Measurements from ENCODE around the gene NADSYN1. TPM values are rescaled to one million over a fixed set of nuclear protein-coding genes. Genes with fewer than 3 reads are reported as not detected.
"Not testable (repeated sequence)": the region's sequence is repeated elsewhere in the genome, so short reads cannot be mapped to it uniquely, and the experiment has no call there.

NADSYN1 gene
- total RNA-seq, 2 experiments from 2014 or later, result 79.4 to 88.8 TPM

- H3K9me3 Mint-ChIP-seq (ENCODE audit: low read depth), result peaks cover 11% of the 10 kb centered on the region
Measured at GRCh38 chr11:71502026-71502425, 49.0 kb downstream of the NADSYN1 start.

DNA sequence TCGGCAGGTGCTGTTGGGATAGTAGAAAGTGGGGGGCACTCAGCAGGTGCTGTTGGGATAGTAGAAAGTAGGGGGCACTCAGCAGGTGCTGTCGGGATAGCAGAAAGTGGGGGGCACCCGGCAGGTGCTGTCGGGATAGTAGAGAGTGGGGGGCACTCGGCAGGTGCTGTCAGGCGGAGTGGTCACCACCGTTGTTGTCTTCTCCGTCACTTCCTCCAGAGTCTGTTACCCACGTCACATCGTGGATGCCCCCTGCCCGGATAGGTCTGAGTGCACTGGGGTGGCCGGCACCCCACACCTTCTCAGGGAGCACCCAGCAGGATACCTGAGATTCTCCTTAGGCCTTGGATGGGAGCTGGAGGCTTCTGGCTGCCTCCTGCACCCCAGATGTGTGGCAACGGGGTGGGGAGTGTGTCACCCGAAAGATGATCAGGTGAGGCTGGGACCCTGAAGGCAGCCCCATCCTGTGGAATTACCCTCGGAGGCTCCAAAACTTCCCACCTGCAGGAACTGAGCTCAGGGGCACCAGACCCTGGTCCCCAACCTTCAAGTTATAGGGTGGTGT lies 50.0 kb downstream of the NADSYN1 start:
- ATAC-seq, result no peak
- peaks cover 16% of the 10 kb centered on the region for H3K9me3 Mint-ChIP-seq (ENCODE audit: low read depth)
- H3K36me3 Mint-ChIP-seq (ENCODE audit: low read depth), result peaks cover 55% of the 10 kb centered on the region
- intact Hi-C loops (cut with DNase I, micrococcal nuclease), result no loop called here
- POLR2A ChIA-PET, result no interaction called here
- no peak for DNase-seq
- no peak overlapping the region for H3K27ac Mint-ChIP-seq
- H3K4me3 Mint-ChIP-seq, result no peak overlapping the region
- CTCF ChIA-PET, result no interaction called here
- H3K4me1 Mint-ChIP-seq, result peaks cover 4% of the 10 kb centered on the region
- H3K27me3 Mint-ChIP-seq, result no peaks in the 10 kb centered on the region

More at GRCh38 chr11:71502026-71502425, 49.0 kb downstream of the NADSYN1 start:
- intact Hi-C loops (cut with DNase I, micrococcal nuclease), result no loop called here
- Mint-ChIP-seq H3K27me3 (no peaks in the 10 kb centered on the region), H3K4me1 (peaks cover 4% of the 10 kb centered on the region), H3K4me3 (no peak overlapping the region), H3K36me3 (ENCODE audit: low read depth) (peaks cover 64% of the 10 kb centered on the region), H3K27ac (no peak overlapping the region)
- DNase-seq, result no peak
- POLR2A ChIA-PET, result no interaction called here
- CTCF ChIA-PET, result no interaction called here
- ATAC-seq, result no peak

GRCh38 chr11:71504531-71504930 lies 51.5 kb downstream of the NADSYN1 start:
- POLR2A ChIA-PET, result no interaction called here
- peaks cover 43% of the 10 kb centered on the region for H3K36me3 Mint-ChIP-seq (ENCODE audit: low read depth)
- intact Hi-C loops (cut with DNase I, micrococcal nuclease), result no loop called here
- H3K27ac Mint-ChIP-seq, result no peak overlapping the region
- no peak for ATAC-seq
- CTCF ChIA-PET, result no interaction called here
- no peaks in the 10 kb centered on the region for H3K4me1 Mint-ChIP-seq
- DNase-seq, result no peak
- no peaks in the 10 kb centered on the region for H3K27me3 Mint-ChIP-seq
- no peak overlapping the region for H3K4me3 Mint-ChIP-seq
- peaks cover 22% of the 10 kb centered on the region for H3K9me3 Mint-ChIP-seq (ENCODE audit: low read depth)

GRCh38 chr11:71505001-71505400 lies 52.0 kb downstream of the NADSYN1 start:
- POLR2A ChIA-PET, result no interaction called here

DNA sequence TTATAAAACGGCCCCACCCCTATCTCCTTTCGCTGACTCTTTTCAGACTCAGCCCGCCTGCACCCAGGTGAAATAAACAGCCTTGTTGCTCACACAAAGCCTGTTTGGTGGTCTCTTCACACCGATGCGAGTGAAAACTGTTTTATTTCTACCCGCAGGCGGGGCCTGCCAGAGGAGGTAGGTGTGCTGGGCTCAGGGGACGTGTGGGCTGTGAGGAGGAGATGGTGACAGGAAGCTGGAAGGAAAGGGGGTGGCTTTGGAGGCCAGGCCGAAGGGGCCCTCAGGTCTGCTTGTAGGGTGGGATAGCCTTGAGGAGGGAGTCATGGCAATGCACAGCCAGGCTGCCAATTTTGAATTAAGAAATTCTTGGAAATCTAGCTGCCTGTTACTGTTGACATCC lies 52.8 kb downstream of the NADSYN1 start:
- Mint-ChIP-seq H3K4me1 (no peaks in the 10 kb centered on the region), H3K36me3 (ENCODE audit: low read depth) (peaks cover 36% of the 10 kb centered on the region), H3K27ac (no peak overlapping the region), H3K4me3 (no peak overlapping the region), H3K9me3 (ENCODE audit: low read depth) (peaks cover 27% of the 10 kb centered on the region), H3K27me3 (no peaks in the 10 kb centered on the region)
- POLR2A ChIA-PET, result no interaction called here
- CTCF ChIA-PET, result no interaction called here
- DNase-seq (no peak), ATAC-seq (no peak)
- intact Hi-C loops (cut with DNase I, micrococcal nuclease), result no loop called here

More at GRCh38 chr11:71505001-71505400, 52.0 kb downstream of the NADSYN1 start:
- ATAC-seq (no peak), DNase-seq (no peak)
- Mint-ChIP-seq H3K9me3 (ENCODE audit: low read depth) (peaks cover 27% of the 10 kb centered on the region), H3K36me3 (ENCODE audit: low read depth) (peaks cover 43% of the 10 kb centered on the region), H3K27ac (no peak overlapping the region), H3K4me1 (no peaks in the 10 kb centered on the region), H3K4me3 (no peak overlapping the region), H3K27me3 (no peaks in the 10 kb centered on the region)
- intact Hi-C loops (cut with DNase I, micrococcal nuclease), result no loop called here
- CTCF ChIA-PET, result no interaction called here

DNA sequence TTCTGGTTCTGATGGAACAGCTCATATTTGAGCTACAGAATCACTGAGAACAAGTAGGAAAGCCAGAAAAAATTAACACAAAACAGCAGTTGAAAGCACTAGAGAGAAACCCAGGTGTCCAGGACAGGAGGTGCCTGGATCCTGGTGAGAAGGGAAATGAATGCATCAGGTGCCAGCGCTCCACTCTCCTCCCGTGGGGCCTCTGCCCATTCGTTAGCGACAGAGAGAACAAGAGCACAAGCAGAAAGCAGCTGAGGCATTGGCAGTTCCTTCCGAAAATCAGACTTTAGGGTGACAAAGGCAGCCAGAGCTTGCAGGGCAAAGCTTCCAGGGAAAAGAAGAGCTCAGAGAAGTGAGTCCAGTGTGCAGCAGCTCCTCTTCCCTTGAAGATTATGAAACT lies 54.1 kb downstream of the NADSYN1 start:
- Mint-ChIP-seq H3K36me3 (ENCODE audit: low read depth) (peaks cover 27% of the 10 kb centered on the region), H3K27ac (no peak overlapping the region), H3K9me3 (ENCODE audit: low read depth) (peaks cover 33% of the 10 kb centered on the region), H3K4me3 (no peak overlapping the region), H3K27me3 (no peaks in the 10 kb centered on the region), H3K4me1 (no peaks in the 10 kb centered on the region)
- ChIA-PET POLR2A (no interaction called here), CTCF (interaction anchor here (1.0 kb wide), 1 partner anchor 14 kb away, joined by 3 read pairs; no protein-coding TSS in a partner anchor)
- DNase-seq, result no peak
- intact Hi-C loops (cut with DNase I, micrococcal nuclease), result no loop called here
- no peak for ATAC-seq

GRCh38 chr11:71518506-71519471 lies 65.8 kb downstream of the NADSYN1 start:
- no peak for ATAC-seq
- Mint-ChIP-seq H3K27ac (no peak overlapping the region), H3K4me3 (no peak overlapping the region), H3K27me3 (no peaks in the 10 kb centered on the region), H3K9me3 (ENCODE audit: low read depth) (peaks cover 3% of the 10 kb centered on the region), H3K4me1 (no peaks in the 10 kb centered on the region), H3K36me3 (ENCODE audit: low read depth) (no peaks in the 10 kb centered on the region)
- POLR2A ChIA-PET, result no interaction called here
- no peak for DNase-seq
- intact Hi-C loops (cut with DNase I, micrococcal nuclease), result no loop called here
- CTCF ChIA-PET, result no interaction called here

GRCh38 chr11:71519546-71519945 lies 66.5 kb downstream of the NADSYN1 start:
- no peaks in the 10 kb centered on the region for H3K4me1 Mint-ChIP-seq
- intact Hi-C loops (cut with DNase I, micrococcal nuclease), result no loop called here
- CTCF ChIA-PET, result no interaction called here

DNA sequence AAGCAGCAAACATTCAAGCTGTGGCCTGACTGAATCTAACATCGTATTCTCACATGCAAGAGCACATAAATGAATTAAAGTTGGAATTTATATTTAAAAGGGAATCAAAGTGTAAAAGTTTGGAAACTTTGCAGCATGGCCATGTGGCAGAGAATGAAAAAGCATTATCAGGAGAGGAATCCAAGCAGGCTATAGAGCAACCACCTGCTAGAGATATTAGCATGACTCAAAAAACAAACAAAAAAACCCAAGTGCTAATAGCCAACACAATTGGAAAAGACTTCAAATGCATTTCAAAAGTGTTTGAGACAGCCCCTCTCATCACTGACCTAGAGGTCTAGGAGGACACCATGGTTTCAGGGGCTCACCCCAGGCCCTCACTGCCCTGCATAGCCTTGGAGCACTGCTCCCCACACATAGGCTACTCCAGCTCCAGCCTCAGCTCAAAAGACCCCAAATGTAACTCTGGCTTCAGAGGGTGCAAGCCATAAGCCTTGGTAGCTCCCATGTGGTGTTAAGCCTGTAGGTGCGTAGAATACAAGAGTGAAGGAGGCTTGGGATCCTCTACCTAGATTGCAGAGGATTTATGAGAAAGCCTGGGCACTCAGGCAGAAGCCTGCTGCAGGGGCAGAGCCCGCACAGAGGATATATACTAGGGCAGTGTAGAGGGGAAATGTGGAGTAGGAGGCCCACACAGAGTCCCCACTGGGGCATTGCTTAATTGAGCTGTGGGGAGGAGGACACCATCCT lies 72.4 kb downstream of the NADSYN1 start:
- no peaks in the 10 kb centered on the region for H3K36me3 Mint-ChIP-seq (ENCODE audit: low read depth)
- ATAC-seq (no peak), DNase-seq (no peak)
- peaks cover 5% of the 10 kb centered on the region for H3K27me3 Mint-ChIP-seq
- no peak overlapping the region for H3K27ac Mint-ChIP-seq
- H3K9me3 Mint-ChIP-seq (ENCODE audit: low read depth), result peaks cover 2% of the 10 kb centered on the region
- ChIA-PET POLR2A (no interaction called here), CTCF (interaction anchor here (0.6 kb wide), 1 partner anchor 104 kb away, joined by 3 read pairs; no protein-coding TSS in a partner anchor)
- no peak overlapping the region for H3K4me3 Mint-ChIP-seq
- intact Hi-C loops (cut with DNase I, micrococcal nuclease), result no loop called here
- no peaks in the 10 kb centered on the region for H3K4me1 Mint-ChIP-seq

More at GRCh38 chr11:71519546-71519945, 66.5 kb downstream of the NADSYN1 start:
- POLR2A ChIA-PET, result no interaction called here
- peaks cover 2% of the 10 kb centered on the region for H3K9me3 Mint-ChIP-seq (ENCODE audit: low read depth)
- ATAC-seq (no peak), DNase-seq (no peak)
- H3K36me3 Mint-ChIP-seq (ENCODE audit: low read depth), result no peaks in the 10 kb centered on the region
- H3K27ac Mint-ChIP-seq, result no peak overlapping the region
- H3K4me3 Mint-ChIP-seq, result no peak overlapping the region
- no peaks in the 10 kb centered on the region for H3K27me3 Mint-ChIP-seq

DNA sequence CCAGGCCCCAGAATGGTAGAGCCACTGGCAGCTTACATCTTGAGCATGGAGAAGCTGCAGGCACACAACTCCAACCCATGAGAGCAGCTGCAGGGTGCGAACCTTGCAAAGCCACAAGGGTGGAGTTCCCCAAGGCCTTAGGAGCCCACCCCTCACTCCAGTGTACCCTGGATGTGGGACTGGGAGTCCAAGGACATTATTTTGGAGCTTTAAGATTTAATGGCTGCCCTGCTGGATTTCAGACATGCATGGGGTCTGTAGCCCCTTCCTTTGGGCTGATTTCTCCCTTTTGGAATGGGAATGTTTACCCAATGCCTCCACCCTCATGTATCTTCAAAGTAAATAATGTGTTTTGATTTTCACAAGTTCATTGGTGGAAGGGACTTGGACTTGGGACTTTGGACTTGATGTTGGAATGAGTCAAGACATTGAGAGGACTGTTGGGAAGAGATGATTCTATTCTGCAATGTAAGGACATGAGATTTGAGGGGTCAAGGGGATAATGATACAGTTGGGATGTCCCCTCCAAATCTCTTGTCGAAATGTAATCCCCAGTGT lies 73.0 kb downstream of the NADSYN1 start:
- no peak for DNase-seq
- Mint-ChIP-seq H3K27ac (no peak overlapping the region), H3K36me3 (ENCODE audit: low read depth) (no peaks in the 10 kb centered on the region), H3K4me1 (no peaks in the 10 kb centered on the region), H3K9me3 (ENCODE audit: low read depth) (peaks cover 2% of the 10 kb centered on the region), H3K27me3 (peaks cover 5% of the 10 kb centered on the region), H3K4me3 (no peak overlapping the region)
- ChIA-PET CTCF (no interaction called here), POLR2A (no interaction called here)
- intact Hi-C loops (cut with DNase I, micrococcal nuclease), result no loop called here
- ATAC-seq, result no peak

GRCh38 chr11:71526796-71527575 lies 74.0 kb downstream of the NADSYN1 start, which contains the start of gene KRTAP5-7:
KRTAP5-7 (plus strand) TSS chr11:71527267; CDS start chr11:71527301, 34 bp downstream.
- H3K27ac Mint-ChIP-seq; H3K4me3 Mint-ChIP-seq; POLR2A ChIA-PET; H3K27me3 Mint-ChIP-seq; intact Hi-C loops (cut with DNase I, micrococcal nuclease); H3K36me3 Mint-ChIP-seq (ENCODE audit: low read depth); H3K4me1 Mint-ChIP-seq; H3K9me3 Mint-ChIP-seq (ENCODE audit: low read depth); DNase-seq; ATAC-seq; CTCF ChIA-PET: not testable (repeated sequence)

Measured in activated CD4-positive, alpha-beta T cell treated with anti-CD3 and anti-CD28 coated beads for 36 hours (primary cell).